Type B pancreatic cell (in vitro differentiated cells): ENCODE results near the gene CYP4F11. TPM values are rescaled to one million over a fixed set of nuclear protein-coding genes. Genes with fewer than 3 reads are reported as not detected.

Experiments
- DNase-seq: peaks from one replicate; pipeline ENCODE4 v3.0.0; 2021; ENCODE audit warnings: mixed read lengths; ENCODE audit not compliant: unreplicated experiment; ENCODE audit errors: extremely low spot score
- H3K27ac Mint-ChIP-seq: 2 replicates; pipeline ENCODE4 v1.8.0; 2021; ENCODE audit warnings: mild to moderate bottlenecking, mixed read lengths
- H3K27me3 Mint-ChIP-seq: 2 replicates; pipeline ENCODE4 v1.8.0; 2021; ENCODE audit warnings: mixed read lengths
- H3K36me3 Mint-ChIP-seq: 2 replicates; pipeline ENCODE4 v1.8.0; 2021; ENCODE audit warnings: mixed read lengths
- H3K4me1 Mint-ChIP-seq: one replicate; pipeline ENCODE4 v1.8.0; 2021; ENCODE audit warnings: mixed read lengths; ENCODE audit not compliant: unreplicated experiment
- H3K4me3 Mint-ChIP-seq: 2 replicates; pipeline ENCODE4 v1.8.0; 2021; ENCODE audit warnings: mild to moderate bottlenecking, mixed read lengths
- H3K9me3 Mint-ChIP-seq: 2 replicates; pipeline ENCODE4 v1.8.0; 2021; ENCODE audit warnings: mixed read lengths
- CTCF ChIP-seq: fragments of 200-600 bp; sonication (generic); conservative IDR thresholded peaks from 2 replicates; pipeline ENCODE4 v1.5.0; 2021; ENCODE audit warnings: antibody characterized with exemption, mild to moderate bottlenecking
- total RNA-seq: library from RNA; stranded (reverse); gene quantifications from 2 replicates; pipeline ENCODE4 v1.2.1, GENCODE V29; 2021; ENCODE audit warnings: low replicate concordance

The CYP4F11 gene
- total RNA-seq, 1 donor from 2014 or later: not detected

- Mint-ChIP-seq H3K9me3 (no peaks in the 10 kb centered on the region), H3K27ac (no peak overlapping the region), H3K4me1 (no peaks in the 10 kb centered on the region), H3K27me3 (no peaks in the 10 kb centered on the region), H3K4me3 (no peak overlapping the region), H3K36me3 (no peaks in the 10 kb centered on the region)
- TF ChIP-seq CTCF: no peak
- no peak for DNase-seq
Observed at GRCh38 chr19:15971224-15971780, 37.0 kb upstream of the CYP4F11 start.

GRCh38 chr19:15964231-15964630, 29.9 kb upstream of the CYP4F11 start:
- DNase-seq: no peak
- Mint-ChIP-seq H3K27ac (no peak overlapping the region), H3K4me1 (no peaks in the 10 kb centered on the region), H3K9me3 (peaks cover 5% of the 10 kb centered on the region), H3K27me3 (no peaks in the 10 kb centered on the region), H3K36me3 (no peaks in the 10 kb centered on the region), H3K4me3 (no peak overlapping the region)
- no peak for TF ChIP-seq CTCF

- Mint-ChIP-seq H3K27ac (no peak overlapping the region), H3K4me1 (no peaks in the 10 kb centered on the region), H3K9me3 (peaks cover 5% of the 10 kb centered on the region), H3K4me3 (no peak overlapping the region), H3K36me3 (no peaks in the 10 kb centered on the region), H3K27me3 (no peaks in the 10 kb centered on the region)
- TF ChIP-seq CTCF: no peak
- DNase-seq: no peak
Observed at GRCh38 chr19:15962319-15962718, 28.0 kb upstream of the CYP4F11 start.

GRCh38 chr19:15954820-15955219, 20.5 kb upstream of the CYP4F11 start:
- Mint-ChIP-seq H3K27ac (no peak overlapping the region), H3K4me1 (no peaks in the 10 kb centered on the region), H3K9me3 (no peaks in the 10 kb centered on the region), H3K4me3 (no peak overlapping the region), H3K36me3 (no peaks in the 10 kb centered on the region), H3K27me3 (no peaks in the 10 kb centered on the region)
- no peak for DNase-seq
- TF ChIP-seq CTCF: no peak

- H3K4me1 Mint-ChIP-seq: no peaks in the 10 kb centered on the region
- H3K27ac Mint-ChIP-seq: no peak within 1 kb of the TSS
- no peak within 1 kb of the TSS for H3K4me3 Mint-ChIP-seq
- no peaks in the 10 kb centered on the region for H3K36me3 Mint-ChIP-seq
- no peaks in the 10 kb centered on the region for H3K27me3 Mint-ChIP-seq
- H3K9me3 Mint-ChIP-seq: peaks cover 16% of the 10 kb centered on the region
- no peak for TF ChIP-seq CTCF
- no peak for DNase-seq
Observed at GRCh38 chr19:15948223-15949058, 14.1 kb upstream of the CYP4F11 start, which contains the start of gene OR10H4. OR10H4 (plus strand) TSS chr19:15949008; CDS start chr19:15949008, 0 bp downstream.
